Stomach (tissue), 9 donors: Measurements from ENCODE around the gene CRKL. TPM values are rescaled to one million over a fixed set of nuclear protein-coding genes. Genes with fewer than 3 reads are reported as not detected.

Experiments
- DNase-seq, 2 donors: peaks; one replicate each; pipeline versions ENCODE4 v3.0.0 to v3.0.0-alpha.2; 2013 to 2019
- H3K27ac ChIP-seq, 5 donors: fragments of 200-600 bp in 4 of 5; sonication (generic) in 4 of 5; one replicate each; pipeline ENCODE4 v1.5.1; 2013 to 2019; ENCODE audit warnings: mild to moderate bottlenecking in 1 of 5, moderate library complexity in 1 of 5
- H3K27me3 ChIP-seq, 3 donors: fragments of 200-600 bp; sonication (generic); one replicate each; pipeline ENCODE4 v1.5.1; 2017 to 2019; ENCODE audit warnings: mixed run types in 1 of 3
- H3K36me3 ChIP-seq, 4 donors: fragments of 200-600 bp; sonication (generic); 1 replicate in 3 of 4; 2 replicates in 1 of 4; pipeline ENCODE4 v1.5.1; 2016 to 2019
- H3K4me1 ChIP-seq, 4 donors: fragments of 200-600 bp; sonication (generic); one replicate each; pipeline ENCODE4 v1.5.1; 2016 to 2019
- H3K4me3 ChIP-seq, 4 donors: fragments of 200-600 bp; sonication (generic) in 3 of 4; one replicate each; pipeline ENCODE4 v1.5.1; 2016 to 2019; ENCODE audit warnings: mild to moderate bottlenecking in 1 of 4
- H3K9me3 ChIP-seq, 4 donors: fragments of 200-600 bp; sonication (generic); one replicate each; pipeline ENCODE4 v1.5.1; 2016 to 2019
- EP300 ChIP-seq: sonication (generic); formaldehyde crosslinking; IDR thresholded peaks from one replicate; pipeline ENCODE4 v1.6.1; 2017; ENCODE audit warnings: antibody characterized with exemption
- POLR2A ChIP-seq, 4 donors: fragments of 450-650 bp; IDR thresholded peaks; one replicate each; pipeline ENCODE4 v1.6.1; 2016; ENCODE audit warnings: antibody characterized with exemption in 4 of 4, control low read depth in 2 of 4, mild to moderate bottlenecking in 1 of 4, moderate library complexity in 1 of 4
- POLR2AphosphoS5 ChIP-seq, 3 donors: sonication (generic); formaldehyde crosslinking; IDR thresholded peaks; one replicate each; pipeline ENCODE4 v1.6.1; 2016; ENCODE audit warnings: antibody characterized with exemption in 3 of 3
- WGBS, 5 donors: extraction: QIAGEN DNeasy Blood & Tissue Kit in 3 of 5; methylation state at CpG; one replicate each; pipeline versions ENCODE4 v1.1.5 to v1.1.7; 2013 to 2018; 5-methylcytosine and 5-hydroxymethylcytosine counted together
- intact Hi-C: fragments of 100-400 bp; cut with DNase I; formaldehyde crosslinking; loops from one replicate; pipeline ENCODE4 v1.15.1; 2023; ENCODE audit warnings: low total_unique reads
- polyA plus RNA-seq, 3 donors: library from polyadenylated mRNA; stranded (reverse); fragments of 200-250 nt; gene quantifications; one replicate each; pipeline ENCODE4 v1.2.3, GENCODE V29; 2013
- total RNA-seq, 5 donors: library from RNA; depleted of rRNA; stranded (reverse); fragments of >200 nt; gene quantifications; one replicate each; pipeline versions ENCODE4 v1.1.0 to v1.2.3, GENCODE V29; 2014 to 2016
- TF ChIP-seq, protein P1 (sequence below), 7 experiments: fragments of 450-650 bp in 4 of 7; fragments of 200-600 bp in 3 of 7; sonication (generic) in 3 of 7; IDR thresholded peaks; one replicate each; pipeline ENCODE4 v1.5.1; 2016 to 2019; ENCODE audit warnings: antibody characterized with exemption in 7 of 7, control low read depth in 2 of 7, mild to moderate bottlenecking in 1 of 7
- donor health status: healthy with polysubstance abuse.
- donor health status: Bipolar disorder and iron deficiency.
- donor health status: healthy.

CRKL gene
- total and polyA plus RNA-seq, 8 donors, result 11.6 to 60.3 (median 21.6) TPM

DNA sequence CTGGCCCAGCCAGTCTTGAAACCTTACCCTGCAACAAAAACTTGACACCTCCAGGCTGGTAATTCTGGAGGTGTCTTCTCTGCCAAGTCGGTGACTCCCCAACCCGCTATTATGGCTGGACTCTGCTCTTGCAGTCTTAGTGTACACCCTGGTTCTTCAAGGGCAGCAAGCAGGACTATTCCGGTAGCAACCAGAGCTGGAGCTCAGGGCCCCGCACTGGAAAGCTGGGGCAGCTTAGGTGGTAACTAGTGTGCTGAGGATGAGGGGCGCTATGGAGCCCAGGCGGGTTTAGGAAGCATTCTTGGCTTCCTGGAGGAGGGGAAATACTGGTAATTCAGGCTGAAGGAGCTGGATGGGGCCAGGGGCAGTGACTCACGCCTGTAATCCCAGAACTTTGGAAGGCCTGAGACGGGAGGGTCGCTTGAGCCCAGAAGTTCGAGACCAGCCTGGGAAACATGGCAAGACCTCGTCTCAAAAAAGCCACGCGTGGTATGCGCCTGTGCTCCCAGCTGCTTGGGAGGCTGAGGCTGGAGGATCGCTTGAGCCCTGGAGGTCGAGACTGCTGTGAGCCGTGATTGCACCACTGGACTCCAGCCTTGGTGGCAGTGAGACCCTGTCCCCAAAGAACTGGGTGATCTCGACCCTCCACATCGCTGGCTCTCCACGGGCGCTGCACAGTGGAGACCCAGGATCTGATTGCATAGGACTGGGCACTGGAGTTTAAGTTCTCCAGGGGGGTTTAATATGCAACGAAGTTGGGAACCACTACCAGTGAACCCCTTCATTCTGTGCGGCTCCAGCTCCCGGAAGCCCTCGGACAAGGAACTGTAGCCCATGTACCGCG is 39.3 kb downstream of the CRKL start:
- Histone ChIP-seq H3K36me3 (peaks cover 6 to 29% (median 27%) of the 10 kb centered on the region in 4 donors), H3K4me1 (peaks cover 25 to 39% (median 30%) of the 10 kb centered on the region in 4 donors), H3K4me3 (peak overlapping the region; percentile 63 to 76 (median 66)), H3K27me3 (no peaks in the 10 kb centered on the region), H3K27ac (peak overlapping the region in 3 of 5 donors; percentile 56 to 66 (median 60)), H3K9me3 (no peaks in the 10 kb centered on the region)
- no peak for TF ChIP-seq POLR2A (IDR thresholded peaks at IDR 0.05)
- no peak for TF ChIP-seq POLR2AphosphoS5 (IDR thresholded peaks at IDR 0.05)
- TF ChIP-seq EP300, result no peak
- TF ChIP-seq, protein P1, sequence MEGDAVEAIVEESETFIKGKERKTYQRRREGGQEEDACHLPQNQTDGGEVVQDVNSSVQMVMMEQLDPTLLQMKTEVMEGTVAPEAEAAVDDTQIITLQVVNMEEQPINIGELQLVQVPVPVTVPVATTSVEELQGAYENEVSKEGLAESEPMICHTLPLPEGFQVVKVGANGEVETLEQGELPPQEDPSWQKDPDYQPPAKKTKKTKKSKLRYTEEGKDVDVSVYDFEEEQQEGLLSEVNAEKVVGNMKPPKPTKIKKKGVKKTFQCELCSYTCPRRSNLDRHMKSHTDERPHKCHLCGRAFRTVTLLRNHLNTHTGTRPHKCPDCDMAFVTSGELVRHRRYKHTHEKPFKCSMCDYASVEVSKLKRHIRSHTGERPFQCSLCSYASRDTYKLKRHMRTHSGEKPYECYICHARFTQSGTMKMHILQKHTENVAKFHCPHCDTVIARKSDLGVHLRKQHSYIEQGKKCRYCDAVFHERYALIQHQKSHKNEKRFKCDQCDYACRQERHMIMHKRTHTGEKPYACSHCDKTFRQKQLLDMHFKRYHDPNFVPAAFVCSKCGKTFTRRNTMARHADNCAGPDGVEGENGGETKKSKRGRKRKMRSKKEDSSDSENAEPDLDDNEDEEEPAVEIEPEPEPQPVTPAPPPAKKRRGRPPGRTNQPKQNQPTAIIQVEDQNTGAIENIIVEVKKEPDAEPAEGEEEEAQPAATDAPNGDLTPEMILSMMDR (IDR thresholded peaks at IDR 0.05), result no peak
- peak in 1 of 2 donors; percentile 81 for DNase-seq
- 33 to 55% (median 46%) methylated on average over 10 to 27 of the region's 27 CpGs for WGBS, 5 donors
- intact Hi-C loops, result no loop called here

DNA sequence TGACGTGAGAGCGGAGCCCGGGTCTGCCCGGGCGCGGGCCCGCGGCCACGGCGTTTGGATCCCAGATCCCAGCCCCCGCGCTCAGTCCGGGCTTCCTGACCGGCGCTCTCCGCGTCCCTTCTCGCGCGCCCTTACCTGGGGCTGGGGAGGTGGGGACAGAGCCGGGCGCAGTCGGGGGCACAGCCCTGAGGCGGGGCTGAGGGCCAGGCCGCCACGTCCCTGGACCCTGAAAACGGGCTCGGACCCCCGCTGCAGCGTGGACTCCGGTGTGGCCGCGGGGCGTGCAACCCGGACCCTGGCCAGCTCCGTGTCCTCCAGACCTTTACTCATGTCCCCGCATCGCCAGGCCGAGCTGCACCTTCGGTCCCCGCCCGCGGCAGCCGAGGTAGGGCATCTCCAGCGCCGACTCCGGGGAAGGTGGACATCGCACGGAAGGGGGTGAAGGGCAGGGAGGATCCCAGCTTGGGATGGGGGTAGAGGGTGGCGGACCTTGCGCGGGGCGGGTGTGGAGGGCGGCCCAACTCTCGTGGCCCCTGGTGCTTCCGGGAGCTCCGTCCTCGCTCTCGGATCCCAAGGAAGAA is 40.0 kb downstream of the CRKL start:
- peak; percentile 30 to 56 for DNase-seq
- peaks cover 6 to 22% (median 21%) of the 10 kb centered on the region in 4 donors for H3K36me3 ChIP-seq
- peak overlapping the region; percentile 6 to 66 (median 56) for H3K27ac ChIP-seq
- H3K4me3 ChIP-seq, result peak overlapping the region; percentile 63 to 76 (median 66)
- no peaks in the 10 kb centered on the region for H3K27me3 ChIP-seq
- intact Hi-C loops, result no loop called here
- WGBS, 5 donors, result 0 to 3% (median 1%) methylated on average over 24 to 59 of the region's 59 CpGs
- H3K4me1 ChIP-seq, result peaks cover 18 to 40% (median 26%) of the 10 kb centered on the region in 4 donors
- TF ChIP-seq POLR2A (IDR thresholded peaks at IDR 0.05) (no peak), POLR2AphosphoS5 (IDR thresholded peaks at IDR 0.05) (no peak), EP300 (no peak)
- TF ChIP-seq, protein P1 (IDR thresholded peaks at IDR 0.05), result no peak
- H3K9me3 ChIP-seq, result no peaks in the 10 kb centered on the region

DNA sequence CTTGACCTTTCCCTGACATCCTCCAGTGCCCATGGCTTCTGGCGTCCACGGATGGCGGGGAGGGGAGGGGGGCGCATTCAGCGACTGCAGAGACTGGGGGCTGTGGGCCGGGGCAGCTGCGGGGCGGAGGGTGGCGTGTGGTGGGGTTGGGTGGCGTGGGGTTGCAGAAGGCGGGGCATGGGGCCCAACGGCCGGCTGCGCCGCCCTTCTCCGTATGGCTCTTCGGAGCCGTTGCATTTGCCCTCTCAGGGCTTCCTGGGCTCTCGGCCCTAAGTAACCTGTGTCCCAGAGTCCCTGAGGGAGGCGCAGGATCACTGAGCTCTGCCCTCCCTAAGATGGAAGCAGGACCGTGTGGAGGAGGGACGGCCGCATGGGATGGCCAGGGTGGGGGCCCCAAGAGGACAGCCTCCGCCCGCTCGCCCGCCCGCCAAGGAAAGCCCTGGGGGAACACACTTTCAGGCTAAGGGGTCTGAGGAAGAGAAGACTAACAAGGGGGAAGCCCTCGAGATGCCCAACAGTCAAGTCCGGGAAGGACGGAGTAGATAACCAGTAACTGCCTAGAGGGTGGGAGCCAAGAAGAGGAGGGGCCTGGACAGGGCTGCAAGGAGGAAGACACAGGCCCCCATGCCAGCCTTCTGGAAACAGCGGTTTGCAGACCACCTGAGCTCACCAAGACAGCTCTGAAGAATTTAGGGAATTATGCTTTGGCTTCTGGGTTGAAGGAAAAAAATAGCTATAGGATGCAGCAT is 40.6 kb downstream of the CRKL start:
- 2 to 13% (median 7%) methylated on average over 28 to 32 of the region's 32 CpGs for WGBS, 5 donors
- H3K4me1 ChIP-seq, result peaks cover 15 to 40% (median 26%) of the 10 kb centered on the region in 4 donors

More for the DNA sequence above, 40.6 kb downstream of the CRKL start:
- H3K4me3 ChIP-seq, result peak overlapping the region; percentile 63 to 76 (median 66)
- peak; percentile 33 to 64 for DNase-seq
- TF ChIP-seq, protein P1 (IDR thresholded peaks at IDR 0.05), result no peak
- TF ChIP-seq EP300 (no peak), POLR2AphosphoS5 (IDR thresholded peaks at IDR 0.05) (no peak), POLR2A (IDR thresholded peaks at IDR 0.05) (no peak)
- H3K27ac ChIP-seq, result peak overlapping the region in 4 of 5 donors; percentile 53 to 66 (median 58)
- peaks cover 0 to 4% (median 0%) of the 10 kb centered on the region in 3 donors for H3K27me3 ChIP-seq
- intact Hi-C loops, result no loop called here
- H3K36me3 ChIP-seq, result peaks cover 3 to 15% (median 14%) of the 10 kb centered on the region in 4 donors
- H3K9me3 ChIP-seq, result no peaks in the 10 kb centered on the region
